Ecto neural progenitor cell (in vitro differentiated cells): ENCODE data around the gene PALM3.

Source experiments
- DNase-seq: peaks from one replicate; pipeline ENCODE4 v3.0.0-alpha.2; 2018; ENCODE audit warnings: low spot score

PALM3 gene, protein sequence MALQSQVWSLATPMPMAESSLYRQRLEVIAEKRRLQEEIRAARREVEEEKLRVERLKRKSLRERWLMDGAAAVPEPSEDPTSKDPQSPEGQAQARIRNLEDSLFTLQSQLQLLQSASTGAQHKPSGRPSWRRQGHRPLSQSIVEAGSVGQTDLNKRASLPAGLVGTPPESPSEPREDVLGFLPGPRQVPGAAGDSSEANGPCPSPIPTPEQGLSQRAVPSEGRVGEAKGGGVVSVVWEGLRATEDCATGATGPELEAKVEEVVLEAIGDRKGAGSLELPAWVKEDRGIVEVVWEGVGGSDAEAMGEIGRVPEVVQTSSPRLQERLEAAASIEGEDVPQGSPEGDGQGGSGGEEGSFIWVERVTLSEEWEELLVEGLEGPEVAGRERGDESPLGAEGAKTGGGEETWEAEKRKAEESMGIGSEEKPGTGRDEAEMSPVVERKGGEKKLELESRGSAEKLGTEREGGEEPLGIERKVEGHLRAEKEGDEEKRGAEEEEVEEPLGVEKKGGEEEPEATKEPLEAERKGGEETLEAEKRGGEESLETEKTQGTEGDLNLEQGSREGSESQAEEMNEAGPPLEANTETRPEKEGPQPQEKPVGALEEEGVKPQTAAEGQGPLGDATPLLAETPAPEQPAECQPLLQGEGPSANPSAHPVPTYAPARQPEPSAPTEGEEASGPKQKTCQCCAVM

DNA sequence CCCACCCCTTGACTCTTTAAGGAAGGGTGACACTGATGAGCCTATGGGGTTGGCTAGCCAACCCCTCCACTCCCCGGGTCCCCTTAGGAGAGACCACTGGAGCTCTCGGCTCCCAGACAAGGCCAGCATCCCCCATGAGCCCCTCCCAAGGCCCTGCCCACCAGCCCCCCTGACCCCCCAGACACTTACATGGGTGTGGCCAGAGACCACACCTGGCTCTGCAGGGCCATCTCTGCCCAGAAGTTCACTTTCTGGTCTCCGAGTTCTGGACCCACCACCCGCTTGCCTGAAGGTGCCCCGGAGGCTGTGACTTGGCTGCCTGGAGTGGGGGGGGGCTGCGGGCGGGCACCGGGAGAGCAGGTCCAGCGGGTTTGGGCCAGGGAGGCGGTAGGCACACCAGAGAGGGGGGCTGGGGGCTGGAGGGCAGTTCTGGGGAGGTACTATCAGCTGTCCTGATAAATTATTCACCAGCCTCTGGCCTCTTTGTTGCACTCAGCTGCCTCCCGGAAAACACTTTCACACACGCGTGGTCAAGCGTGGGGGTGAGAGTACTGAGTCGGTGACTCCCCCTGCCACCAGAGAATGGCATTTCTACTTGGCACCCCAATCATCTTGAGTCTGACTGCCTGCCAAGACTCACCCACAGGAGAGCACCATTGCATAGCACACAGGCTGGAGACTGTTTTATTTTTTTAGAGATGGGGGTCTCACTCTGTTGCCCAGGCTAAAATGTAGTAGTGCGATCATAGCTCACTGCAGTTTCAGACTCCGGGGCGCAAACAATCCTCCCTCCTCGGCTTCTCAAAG, at the start of gene PALM3:
PALM3 (minus strand) TSS at position 326 of the 807 bp plus-strand sequence; CDS start at position 230, 96 bp downstream.
- DNase-seq = no peak

DNA sequence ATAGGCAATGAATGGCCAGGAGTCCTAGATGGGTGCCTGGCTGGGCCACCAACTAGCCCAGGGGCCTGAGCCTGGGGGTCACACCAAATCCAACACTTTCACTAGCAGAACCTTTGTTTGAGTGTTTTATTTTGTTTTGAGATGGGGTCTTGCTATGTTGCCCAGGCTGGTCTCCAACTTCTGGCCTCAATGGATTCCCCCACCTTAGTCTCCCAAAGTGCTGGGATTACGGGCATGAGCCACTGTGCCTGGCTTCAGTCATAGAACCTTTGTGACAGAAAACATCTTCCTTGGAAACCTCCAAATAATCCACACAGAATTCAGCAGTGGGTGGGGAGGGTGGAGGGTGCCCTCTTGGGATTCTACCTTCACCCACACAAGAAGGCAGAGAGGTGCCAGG, 49.6 kb upstream of the PALM3 start:
- DNase-seq = no peak

DNA sequence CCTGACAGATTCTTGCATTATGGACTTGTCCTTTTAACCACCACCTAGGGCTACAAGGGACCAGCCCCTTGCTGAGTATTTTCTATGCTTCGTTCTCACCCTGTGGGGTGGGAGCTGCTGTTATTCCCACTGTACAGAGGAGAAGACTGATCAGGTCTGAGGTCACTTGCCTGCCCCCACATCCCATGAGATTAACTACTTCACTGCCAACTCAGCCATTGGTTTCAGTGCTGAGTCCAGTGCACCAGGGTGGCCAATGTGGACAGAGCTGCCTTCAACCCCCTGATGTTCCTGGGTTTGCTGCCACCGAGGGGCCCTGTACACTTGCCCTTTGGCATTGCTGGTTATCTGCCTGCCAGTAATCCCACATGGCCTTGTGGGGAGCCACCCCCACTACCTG, 48.8 kb upstream of the PALM3 start:
- no peak for DNase-seq

DNA sequence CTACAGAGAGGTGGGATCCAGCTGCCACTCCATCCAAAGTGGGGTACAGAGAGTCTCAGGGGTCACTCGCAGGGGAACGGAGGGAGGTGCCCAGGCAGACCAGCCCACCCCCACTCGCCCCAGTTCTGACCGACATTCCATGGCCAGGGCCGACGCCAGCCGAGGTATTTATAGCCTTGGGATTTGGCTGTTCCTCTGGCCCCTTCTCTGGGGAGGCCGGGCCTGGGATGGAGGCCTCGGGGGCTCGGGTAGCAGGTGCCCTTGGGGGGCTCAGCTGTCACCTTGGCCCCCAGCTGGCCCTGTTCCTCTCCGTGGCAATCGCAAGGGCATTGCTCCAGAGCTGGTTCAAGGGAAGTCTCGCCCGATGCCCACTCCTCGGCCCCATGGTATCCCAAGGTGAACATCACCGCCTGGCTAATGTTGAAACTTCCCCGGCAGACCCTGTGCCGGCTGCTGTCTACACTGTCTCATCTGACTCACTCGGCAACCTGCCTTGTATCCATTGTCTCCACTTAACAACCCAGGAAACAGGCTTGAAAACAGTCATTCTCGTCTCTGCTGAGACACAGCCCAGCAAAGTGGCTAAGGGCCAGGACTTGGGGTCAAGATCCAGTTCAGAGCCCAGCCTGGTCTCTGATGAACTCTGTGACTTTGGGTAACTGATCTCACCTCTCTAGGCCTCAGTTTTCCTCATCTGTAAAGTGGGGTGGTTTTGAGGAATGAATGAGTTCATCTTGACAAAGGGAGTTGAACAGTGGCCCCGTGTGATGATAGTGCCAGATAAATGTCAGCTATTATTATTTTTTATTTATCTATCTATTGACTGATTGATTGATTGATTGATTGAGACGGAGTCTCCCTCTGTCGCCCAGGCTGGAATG, 45.9 kb upstream of the PALM3 start:
- DNase-seq = no peak

DNA sequence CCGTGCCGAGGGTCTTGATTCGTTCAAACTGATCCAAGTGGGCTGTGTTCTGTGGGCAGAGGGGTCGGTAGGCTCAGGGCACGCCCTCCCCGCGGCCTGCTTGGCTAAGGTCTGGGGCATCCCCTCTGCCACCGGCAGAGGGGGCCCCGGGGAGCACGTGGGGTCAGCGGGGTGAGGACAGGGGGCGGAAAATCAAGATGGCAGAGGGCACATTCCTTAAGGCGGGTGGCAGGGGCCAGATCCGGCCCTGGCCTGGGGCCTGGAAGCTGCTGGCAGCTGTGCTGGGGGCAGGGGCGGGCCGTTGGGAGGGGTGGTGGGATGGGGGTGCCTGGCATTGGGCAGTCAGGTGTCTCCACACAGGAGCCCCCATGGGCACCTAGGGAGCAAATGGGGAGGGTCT, 45.0 kb upstream of the PALM3 start:
- no peak for DNase-seq

DNA sequence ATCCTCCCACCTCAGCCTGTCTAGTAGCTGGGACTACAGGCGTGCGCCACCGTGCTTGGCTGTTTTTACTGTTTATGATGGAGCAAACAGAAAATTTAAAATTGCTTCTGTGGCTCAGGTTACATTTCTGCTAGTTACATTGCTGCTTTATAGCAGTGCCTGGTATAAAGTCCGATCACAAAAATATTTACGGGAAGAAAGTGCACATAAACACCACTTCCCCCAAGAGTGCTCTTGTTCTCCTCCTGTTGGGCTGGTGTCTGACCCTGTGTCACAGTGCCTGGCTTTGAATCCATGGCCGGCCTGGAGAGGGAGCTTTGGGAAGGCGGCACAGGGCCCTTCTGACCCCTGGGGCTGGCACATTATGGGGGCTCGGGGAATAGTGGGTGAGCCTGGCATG, 43.8 kb upstream of the PALM3 start:
- DNase-seq = no peak

DNA sequence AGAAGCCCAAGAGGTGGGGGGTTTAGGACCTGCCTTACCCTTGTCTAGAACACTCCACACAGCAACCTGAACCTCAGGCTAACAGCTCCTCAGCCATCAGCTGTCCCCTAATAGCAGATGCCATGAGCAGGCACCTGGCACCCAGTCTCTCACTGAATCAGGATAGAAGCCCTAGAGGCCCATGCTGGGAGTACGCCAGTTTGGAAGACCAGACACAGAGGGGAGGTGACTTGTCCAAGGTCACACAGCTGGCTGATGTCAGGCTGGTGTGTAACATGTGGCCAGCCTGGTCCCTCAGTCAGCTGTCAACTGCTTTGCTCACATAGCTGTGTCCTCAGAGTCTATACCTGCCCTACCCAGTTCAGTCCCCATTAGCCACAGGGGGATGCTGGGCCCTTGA, 41.4 kb upstream of the PALM3 start:
- no peak for DNase-seq

DNA sequence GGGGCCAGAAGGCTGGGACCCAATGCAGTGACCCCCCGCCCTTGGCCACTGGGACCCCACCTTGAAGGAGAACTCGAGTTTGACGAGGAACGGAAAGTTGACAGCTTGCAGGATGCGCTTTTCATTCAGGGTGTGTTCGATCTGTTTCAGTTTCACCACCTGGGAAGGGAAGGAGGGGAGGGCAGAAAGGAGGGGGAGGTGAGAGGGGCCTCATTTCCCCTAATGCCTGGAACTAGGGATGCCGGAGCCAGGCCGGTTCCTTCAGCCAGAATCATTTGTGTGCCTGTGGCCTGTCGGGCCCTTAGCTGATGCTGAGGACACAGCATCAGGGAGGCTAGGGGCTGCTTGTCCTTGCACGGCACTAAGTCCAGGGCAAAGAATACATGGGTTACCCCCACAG, 40.9 kb upstream of the PALM3 start:
- no peak for DNase-seq

DNA sequence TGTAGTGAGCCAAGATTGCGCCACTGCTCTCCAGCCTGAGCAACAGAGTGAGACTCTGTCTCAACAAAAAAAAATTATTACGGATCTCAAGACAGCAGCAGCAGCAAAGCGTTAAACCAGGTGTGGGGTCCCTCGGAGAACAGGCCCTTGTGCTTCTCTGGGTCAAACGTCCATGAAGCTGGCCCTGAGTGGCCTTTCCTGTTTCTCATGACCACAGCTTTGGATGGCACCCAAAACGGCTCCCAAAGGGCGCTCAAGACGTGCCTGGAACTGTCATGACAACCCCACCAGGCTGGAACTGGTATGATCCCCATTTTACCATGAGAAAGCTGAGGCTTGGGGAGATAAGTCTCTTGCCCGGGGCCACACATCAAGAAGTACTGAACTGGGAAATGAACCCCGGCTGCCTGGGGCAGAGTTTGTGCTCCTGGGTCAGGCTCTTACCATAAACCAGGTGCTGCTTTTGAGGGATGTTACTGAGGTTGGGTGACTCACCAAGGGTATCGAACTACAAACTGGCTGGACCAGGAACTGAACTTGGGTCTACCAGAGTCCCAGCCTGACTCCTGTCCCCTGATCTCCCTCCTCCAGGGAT, 40.3 kb upstream of the PALM3 start:
- no peak for DNase-seq

DNA sequence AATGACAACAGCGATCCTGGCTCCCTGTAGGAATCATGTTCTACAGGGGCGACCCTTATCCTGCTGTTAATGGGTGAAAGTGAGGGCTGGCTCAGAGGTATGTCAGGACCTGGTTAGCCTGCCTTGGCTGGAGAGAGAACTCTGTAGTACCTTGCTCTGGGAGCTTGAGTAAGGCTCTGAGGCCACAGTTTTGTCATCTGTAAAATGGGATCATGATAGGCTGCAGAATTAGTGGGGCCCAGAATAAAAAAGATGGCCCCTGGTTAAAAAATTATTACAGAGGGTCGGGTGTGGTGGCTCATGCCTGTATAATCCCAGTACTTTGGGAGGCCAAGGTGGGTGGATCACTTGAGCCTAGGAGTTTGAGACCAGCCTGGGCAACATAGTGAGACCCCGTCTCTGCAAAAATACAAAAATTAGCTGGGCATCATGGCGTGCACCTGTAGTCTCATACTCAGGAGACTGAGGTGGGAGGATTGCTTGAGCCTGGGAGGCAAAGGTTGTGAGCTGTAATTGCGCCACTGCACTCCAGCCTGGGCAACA, 39.2 kb upstream of the PALM3 start:
- no peak for DNase-seq

DNA sequence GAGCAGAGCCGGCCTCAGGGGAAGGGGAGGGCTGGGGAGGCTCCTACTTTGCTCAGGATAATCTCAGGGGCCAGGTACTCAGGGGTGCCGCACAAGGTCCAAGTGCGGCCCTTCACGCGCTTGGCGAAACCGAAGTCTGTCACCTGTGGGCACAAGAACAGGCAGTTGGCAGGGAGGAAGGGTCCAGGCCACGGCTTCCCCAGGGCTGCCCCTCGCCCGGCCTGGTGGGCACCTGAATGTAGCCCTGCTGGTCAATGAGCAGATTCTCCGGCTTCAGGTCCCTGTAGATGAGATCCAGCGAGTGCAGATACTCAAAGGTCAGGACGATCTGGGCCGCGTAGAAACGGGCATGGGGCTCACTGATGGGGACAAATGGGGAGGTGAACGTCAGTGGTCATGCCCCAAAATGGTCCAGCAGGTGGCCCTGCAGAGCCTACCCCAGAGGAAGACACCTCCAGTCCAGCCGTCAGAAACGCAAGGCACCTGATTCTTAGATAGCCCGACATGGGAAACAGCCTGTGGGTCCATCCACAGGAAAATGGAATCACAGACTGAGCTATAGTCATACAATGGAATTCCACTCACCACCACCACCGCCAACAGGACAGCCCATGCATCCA, 35.8 kb upstream of the PALM3 start:
- no peak for DNase-seq

DNA sequence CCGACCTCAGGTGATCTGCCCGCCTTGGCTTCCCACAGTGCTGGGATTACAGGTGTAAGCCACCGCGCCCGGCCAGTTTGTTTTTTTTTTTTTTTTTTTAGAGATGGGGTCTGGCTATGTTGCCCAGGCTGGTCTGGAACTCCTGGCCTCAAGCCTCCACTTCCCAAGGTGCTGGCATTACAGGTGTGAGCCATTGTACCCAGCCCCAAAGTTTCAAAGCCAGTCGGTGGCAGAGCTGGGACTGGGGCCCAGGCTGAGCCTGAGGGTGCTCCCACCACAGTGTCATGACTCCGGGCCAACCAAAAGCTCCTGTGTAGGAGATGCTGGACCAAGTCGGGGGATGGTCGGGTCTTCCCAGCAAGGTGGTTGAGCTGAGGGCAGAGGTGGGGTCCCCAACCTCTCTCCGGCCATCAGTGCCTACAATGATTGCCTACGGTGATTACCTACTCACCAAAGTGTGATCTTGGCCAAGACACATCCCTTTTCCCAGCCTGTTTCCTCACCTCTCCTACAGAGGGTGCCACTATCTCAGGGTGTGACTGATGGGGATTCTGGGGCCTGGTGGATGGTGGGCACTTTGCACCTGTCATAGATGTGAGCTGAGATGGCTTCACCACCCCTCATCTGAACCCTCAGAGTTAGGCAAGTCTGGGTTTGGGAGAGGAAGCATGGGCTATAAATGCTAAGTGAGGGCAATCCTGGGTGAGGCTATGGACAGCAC, 34.6 kb upstream of the PALM3 start:
- DNase-seq = no peak

DNA sequence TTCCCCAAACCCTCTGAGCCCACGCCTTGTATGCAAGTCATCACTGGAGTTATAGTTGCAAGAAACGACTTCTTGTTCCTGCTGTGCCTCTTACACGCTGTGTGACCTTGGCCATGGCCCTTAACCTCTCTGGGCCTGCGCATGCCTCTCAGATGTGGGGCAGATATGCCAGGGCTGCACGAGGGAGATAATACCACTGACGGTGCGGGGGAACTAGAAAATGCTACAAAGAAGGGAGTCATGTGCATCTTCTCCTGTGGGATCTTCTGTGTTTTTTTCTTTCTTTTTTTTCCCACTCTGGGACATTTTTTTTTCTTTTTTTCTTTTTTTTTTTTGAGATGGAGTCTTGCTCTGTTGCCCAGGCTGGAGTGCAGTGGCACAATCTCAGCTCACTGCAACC, 33.0 kb upstream of the PALM3 start:
- DNase-seq = no peak

DNA sequence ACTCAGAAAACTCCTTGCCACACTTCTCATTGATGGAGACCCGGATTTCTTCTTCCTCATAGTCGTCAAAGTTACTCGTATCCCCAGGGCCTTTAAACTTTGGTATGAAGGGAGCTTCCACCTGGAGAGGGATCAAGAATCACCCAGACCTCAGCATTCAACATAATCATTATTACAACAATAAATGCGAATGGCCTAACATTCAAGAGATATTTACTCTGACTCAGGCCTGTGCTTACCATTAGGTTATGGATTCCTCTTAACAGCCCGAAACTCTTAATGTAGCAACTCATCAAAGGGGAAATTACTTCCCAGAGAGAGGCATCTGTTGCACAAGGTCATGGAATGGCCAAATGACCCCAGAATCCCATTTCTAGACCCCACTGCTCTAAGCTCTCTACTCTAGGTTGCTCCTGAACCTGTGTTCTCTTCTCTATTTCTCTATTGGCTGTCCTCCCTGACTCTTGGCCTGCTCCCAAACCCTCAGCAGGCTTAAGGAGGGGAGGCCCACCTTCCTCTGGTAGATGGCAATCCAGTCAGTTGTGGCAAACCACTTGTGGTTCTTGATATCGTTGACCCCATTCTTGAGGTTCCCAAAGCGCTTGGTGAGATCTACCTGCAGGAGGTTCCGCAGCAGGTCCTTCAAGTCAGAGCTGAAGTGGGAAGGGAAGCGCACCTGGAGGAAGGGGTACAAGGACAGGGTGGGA, 31.4 kb upstream of the PALM3 start:
- no peak for DNase-seq

DNA sequence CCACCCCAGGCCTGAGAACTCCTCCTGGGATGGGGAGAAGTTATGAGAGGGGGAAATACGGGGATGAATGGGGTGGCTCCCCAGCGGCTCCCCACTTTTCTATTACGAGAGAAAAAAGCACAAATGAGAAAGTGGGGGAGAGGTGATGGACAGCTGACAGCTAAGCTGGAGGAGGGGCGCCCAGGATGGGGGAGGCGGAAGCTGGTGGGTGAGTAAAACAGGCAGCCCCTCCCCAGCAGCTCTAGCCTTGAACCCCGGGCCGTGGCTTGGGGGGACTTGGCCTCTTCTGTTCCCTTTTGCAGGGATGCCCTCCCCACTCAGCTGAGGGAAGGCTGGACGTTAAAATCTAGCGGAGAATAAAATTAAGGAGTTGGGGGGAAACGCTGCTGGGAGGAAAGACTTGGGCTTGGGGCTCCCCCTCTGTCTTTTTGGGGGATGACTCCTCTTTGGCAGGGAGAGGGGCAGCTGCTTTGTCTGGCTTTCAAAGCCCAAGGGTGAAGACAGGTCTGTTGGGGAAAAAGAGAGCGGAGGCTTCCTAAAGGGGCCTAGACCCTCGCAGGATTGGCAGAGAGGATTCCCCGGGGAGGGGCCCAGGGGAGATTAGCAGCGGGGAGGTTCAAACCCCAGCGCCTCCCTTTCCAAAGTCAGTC, 30.1 kb upstream of the PALM3 start:
- no peak for DNase-seq

DNA sequence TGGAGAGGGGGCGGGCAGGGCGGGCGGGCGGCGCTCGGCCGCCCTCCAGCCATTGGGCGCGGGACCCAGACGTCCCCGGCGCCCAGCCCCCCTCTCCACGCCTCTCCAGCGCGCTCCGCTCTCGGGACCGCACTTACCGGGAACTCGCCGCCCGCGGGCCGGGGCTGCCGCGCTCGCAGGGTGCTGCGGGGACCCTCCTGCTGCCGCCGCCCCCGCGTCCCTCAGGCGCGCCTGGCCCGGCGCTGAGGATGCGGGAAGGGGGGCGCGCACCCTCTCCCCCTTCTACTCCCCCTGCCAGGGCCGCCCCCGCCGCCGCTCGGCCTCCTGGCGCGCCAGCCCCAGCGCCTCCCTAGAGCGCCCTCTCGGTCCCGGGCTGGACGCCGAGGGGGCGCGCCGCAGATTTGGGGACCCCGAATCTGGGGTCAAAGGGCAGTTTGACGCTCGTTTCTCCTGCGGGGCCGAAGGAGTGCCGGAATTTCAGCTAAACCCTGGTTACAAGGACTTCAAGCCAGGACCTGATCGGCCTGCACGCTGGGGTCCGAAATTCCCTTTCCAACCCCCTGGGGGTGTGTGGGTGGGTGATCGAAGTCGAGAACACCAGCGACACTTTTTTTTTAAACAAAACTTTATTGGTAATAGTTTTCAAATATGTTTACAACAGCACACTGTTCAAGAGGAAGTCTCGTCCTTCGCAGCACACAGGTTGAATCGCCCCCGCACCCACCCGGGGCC, 29.4 kb upstream of the PALM3 start:
- DNase-seq = peak; percentile 87

DNA sequence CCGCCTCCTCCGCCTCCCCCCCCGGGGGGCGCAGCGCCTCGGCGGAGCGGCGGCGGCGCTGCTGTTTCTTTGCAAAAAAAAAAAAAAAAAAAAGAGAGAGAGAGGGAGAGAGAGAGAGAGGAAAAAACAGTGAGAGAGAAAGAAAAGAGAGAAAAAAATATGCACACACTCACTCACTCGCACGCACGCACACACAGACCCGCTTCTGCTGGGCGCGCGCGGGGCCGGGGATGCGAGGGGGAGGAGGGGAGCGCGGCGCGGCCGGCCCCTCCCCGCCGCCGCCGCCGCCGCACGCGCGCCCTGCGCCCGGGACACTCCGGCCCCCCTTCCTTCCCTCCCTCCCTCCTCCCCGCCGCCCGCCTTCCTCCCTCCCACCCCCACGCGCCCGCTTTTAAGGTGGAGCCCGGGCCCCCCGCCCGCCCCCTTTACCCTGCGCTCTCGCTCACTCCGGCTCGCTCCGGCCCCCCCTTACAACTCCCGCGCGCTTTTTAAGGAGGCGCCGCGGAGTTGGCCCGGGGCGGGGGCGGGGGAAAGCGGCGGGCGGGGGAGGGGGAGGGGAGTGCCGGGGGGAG, 28.7 kb upstream of the PALM3 start, which contains the start of gene SAMD1:
SAMD1 (minus strand) TSS at position 243 of the 572 bp plus-strand sequence.
- DNase-seq = no peak
